Measurements from ENCODE around the gene KISS1R. TPM values are rescaled to one million over a fixed set of nuclear protein-coding genes. Genes with fewer than 3 reads are reported as not detected.

Gene KISS1R
- total RNA-seq, 1 donor from 2014 or later: not detected

DNA sequence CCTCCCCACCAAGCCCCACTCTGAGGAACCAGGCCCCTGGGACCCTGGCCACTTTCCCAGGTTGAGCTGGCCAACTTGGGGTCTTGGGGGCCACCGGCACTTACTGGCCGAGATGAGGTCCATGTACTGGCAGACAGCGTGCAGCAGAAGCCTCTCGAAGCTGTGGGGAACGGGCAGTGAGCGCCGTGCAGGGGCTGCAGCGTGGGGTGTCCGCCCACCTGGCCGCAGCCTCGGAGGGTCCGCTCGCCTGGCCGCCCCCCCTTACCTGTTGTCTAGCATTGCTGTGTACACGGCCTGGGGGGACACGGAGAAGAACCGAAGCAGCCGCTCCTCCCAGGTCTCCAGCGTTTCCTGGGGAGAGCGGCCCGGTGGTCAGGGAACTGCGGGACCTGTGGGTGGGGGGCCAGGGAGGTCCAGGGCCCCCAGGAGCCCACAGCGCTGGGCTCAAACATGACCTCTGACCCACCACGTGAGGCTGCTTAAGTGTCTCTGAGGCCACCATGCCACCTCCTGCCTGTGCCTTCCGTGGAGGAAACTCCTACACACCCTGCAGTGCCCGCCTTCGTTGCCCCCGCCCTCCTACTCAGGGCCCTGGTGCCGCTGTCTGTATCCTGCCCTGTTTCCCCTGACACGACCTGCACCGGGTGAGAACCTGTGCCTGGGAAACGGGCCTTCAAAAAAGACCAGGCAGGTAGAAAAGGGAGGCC lies 17.6 kb upstream of the KISS1R start:
- DNase-seq (ENCODE audit: low read depth in 2 of 2): no peak

DNA sequence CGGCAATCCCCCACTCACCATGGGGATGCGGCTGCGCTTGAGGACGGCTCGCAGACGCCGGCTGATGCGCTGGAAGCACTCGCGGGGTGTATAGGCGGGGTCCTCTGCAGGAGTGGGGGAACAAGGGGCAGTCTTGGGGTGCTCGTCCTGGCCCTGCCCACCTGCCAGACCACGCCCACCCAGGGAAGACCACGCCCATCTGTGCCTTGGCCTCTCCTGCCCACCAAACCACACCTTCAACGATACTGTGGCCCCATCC lies 17.2 kb upstream of the KISS1R start:
- DNase-seq (ENCODE audit: low read depth in 2 of 2): no peak

DNA sequence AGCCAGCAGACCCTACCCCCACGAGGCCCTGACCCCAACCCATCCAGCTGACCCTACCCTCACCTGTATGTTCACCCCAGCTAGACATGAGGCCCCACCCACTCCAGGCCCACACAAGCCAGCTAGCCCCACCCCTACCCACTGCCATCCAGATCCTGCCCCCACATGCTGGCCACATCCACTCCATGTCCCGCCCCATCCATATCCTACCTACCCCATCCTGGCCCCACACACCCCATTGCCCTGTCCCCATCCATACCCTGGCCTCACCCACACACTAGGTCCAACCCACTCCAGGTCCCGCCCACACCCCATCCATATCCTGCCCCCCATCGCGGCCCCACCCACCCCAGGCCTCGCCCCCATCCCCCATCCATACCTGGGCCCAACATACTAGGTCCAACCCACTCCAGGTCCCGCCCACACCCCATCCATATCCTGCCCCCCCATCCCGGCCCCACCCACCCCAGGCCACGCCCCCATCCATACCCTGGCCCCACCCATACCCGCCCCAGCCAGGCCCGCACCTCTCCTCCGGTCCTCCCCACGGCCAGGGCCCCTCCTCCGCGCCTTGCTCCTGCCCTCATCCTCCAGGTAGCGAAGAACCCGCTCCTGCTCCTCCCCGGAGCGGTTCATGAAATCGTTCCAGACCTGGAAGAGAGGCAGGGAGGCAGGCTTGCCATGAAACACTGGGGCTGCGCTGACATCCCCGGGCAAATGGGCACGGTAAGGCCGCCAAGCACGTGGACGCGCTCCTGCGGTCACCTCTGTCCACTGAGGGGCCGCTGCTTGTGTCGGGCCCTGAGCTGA lies 16.6 kb upstream of the KISS1R start:
- DNase-seq (ENCODE audit: low read depth in 2 of 2): no peak

DNA sequence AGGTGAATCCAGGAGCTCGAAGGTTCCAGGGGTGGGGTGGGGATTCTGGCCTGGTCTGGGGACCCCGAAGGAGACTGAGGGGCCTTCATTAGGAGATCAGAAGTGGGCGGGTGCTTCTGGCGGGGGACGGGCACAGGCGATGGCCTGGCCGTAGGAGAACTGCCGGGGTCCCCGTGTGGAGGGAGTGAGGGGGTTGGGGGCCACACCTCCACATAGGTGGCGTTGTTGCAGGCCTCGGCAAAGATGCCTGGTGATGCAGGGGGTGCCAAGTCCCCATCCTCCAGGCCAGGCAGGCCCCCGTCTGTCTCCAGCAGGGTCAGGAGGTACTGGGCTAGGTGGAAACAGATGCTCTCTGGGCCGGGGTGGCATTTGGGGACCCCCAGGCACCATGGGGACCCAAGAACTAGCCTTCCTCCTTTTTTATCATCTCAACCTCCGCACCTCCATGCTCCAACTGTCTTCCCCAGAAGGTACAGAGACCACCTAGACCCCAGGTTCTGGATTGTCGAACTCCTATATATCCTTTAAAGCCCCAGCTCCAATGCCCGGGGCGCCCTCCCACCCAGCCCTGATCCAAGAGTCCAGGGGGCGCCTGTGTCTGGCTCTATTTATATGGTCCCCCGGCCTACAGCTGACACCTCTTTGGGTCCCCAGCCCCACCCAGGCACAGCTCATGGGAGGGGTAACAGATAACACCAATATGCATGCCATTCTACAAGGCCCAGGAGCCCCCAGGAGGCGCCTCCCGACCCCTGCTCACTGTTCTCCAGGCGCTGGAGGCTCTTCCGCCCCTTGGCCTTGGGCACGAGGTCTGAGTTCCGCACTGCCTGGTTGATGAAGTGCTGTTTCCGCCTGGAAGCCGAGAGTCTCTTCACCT lies 15.7 kb upstream of the KISS1R start:
- no peak for DNase-seq (ENCODE audit: low read depth in 2 of 2)

DNA sequence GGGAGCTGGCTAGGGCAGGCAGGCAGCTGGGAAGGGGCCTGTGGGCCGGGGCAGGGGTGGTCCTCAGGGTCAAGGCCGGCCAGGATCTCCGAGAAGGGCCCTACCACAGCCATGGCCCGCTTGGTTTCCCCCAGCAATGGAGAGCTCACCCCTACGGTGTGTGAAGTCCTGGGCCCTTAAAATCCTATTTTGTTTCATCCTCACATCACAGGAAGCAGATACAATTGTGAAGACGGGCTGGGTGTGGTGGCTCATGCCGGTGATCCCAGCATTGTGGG lies 15.1 kb upstream of the KISS1R start:
- DNase-seq (ENCODE audit: low read depth in 2 of 2): no peak

DNA sequence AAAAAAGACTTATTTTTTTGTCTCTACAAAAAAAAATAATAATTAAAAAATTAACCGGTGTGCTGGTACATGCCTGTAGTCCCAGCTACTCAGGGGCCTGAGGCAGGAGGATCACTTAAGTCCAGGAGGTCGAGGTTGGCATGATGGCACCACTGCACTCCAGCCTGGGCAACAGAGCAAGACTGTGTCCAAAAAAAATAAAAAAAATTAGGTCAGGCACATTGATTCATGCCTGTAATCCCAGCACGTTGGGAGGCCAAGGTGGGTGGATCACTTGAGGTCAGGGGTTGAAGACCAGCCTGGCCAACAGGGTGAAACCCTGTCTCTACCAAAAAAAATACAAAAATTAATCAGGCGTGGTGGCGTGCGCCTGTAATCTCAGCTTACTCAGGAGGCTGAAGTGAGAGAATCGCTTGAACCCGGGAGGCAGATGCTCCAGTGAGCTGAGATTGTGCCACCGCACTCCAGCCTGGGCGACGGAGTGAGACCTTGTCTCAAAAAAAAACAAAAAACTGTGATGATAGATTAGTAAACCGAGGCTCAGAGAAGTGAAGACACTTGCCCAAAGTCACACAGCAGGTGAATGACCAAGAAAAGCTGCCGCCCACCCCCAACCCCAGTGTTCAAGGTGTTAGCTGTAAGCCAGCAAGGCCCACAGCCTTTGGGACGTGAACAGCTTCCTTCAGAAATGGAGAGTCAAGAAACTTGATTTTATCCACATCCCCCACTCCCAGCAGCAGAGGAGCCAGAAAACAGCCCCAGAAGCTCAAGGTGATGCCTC lies 14.5 kb upstream of the KISS1R start:
- no peak for DNase-seq (ENCODE audit: low read depth in 2 of 2)

DNA sequence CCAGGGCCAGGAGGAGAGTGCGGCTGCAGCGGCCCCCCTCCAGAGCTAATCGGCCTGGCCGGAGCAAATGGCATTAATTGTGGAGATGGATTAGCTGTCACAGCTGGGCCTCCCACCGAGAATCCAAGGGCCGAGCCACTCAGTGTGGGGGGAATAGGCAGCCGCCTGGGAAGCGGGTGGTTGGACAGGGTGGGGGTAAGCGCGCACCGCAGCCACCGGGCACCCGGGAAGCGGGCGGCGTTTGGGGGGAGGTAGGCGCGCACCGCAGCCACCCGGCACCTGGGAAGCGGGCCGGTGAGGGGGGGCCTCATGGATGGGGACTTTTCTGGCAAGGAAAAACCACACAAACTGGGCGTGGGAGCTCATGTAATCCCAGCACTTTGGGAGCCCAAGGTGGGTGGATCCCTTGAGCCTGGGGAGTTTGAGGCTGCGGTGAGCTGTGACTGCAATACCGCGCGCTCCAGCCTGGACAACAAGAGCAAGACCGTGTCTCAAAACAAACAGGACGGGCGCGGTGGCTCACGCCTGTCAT lies 13.8 kb upstream of the KISS1R start:
- DNase-seq (ENCODE audit: low read depth in 2 of 2): no peak

DNA sequence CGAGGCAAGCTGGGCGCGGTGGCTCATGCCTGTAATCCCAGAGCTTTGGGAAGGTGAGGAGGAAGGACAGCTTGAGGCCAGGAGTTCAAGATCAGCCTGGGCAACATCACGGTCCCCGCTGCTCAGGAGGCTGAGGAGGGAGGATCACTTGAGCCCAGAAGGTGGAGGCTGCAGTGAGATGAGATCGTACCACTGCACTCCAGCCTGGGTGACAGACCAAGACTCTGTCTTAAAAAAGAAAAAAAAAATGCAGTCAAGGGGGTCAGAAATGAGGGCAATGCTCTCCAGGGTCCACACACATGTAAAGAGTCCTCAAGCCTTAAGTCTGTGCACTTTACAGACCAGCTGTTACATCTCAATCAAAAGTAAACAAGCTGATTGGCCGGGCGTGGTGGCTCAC lies 12.6 kb upstream of the KISS1R start:
- no peak for DNase-seq (ENCODE audit: low read depth in 2 of 2)

DNA sequence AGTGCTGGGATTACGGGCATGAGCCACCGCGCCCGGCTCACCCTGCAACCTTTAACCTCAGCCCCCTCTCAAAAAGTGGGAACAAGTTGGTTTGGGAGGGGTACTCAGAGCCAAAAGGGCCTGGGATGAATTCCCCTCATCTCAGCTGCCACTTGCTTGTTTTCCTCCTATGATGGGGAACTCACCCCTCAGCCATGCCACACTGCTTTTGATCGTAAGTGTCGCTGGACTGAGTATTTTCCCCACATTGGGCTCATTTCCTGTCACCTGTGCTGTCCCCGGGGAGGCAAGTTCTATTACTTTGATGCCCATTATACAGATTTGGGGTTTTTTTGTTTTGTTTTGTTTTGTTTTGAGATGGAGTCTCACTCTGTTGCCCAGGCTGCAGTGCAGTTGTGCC lies 10.7 kb upstream of the KISS1R start:
- no peak for DNase-seq (ENCODE audit: low read depth in 2 of 2)

DNA sequence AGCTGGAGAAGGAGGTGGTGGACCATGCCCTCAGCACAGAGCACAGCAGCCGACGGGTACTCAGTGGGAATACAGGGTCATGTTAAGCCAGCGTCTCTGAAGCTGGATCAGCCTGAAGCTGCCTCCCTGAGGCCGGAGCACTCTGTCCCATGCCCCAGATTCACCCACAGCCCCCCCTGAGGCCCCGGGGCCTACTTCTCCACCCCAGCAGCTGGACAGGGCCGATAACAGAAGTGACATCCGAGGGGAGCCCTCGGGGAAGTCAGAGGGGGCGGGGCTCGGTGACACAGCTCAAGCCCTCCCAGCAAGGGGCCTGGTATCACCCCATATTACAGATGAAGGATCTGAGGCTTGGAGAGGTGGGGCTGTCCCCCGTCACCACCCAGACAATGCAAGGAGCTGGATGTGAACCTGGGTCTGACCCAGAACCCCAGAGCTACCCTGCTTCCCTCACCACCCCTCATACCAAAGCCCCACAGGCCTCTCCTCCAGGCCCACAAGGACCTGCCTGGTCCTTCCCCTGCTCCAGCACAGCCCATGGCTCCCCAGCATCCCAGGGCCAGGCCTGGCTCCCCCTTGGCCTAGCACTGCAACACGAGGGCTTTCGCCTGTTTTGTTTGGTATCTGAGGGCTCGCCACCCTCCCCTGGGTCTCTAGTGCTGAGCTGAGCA lies 9.8 kb upstream of the KISS1R start:
- DNase-seq (ENCODE audit: low read depth in 2 of 2): no peak

DNA sequence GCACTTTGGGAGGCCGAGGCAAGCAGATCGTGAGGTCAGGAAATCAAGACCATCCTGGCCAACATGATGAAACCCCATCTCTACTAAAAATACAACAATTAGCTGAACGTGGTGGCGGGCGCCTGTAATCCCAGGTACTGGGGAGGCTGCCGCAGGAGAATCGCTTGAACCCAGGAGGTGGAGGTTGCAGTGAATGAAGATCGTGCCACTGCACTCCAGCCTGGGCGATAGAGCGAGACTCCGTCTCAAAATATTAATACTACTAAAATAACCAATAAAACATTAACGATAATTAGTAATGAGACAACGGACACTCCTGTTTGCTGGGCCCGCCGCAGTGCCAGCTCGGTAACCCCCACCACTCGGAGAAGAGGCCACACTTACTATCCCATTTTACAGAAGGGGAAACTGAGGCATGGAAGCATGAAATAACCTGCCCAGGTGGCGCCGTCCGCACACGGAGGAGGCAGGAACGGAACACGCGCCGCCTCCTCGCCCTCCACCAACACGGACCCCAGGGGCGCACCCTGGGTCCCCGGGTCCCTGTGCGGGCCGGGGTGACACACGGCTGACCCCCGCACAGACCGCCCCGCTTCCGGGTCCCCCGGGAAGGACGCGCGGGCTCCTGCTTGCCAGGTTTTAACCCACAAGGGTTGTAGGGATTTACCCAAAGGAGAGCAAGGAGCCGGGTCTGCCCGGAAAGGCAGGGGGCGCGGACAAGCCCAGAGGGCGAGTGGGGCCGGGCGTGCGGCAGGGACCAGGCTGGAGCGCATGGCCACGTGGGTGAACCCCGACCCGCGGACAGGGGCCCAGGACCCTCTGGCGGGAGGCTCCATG lies 5.7 kb upstream of the KISS1R start:
- DNase-seq (ENCODE audit: low read depth in 2 of 2): no peak

DNA sequence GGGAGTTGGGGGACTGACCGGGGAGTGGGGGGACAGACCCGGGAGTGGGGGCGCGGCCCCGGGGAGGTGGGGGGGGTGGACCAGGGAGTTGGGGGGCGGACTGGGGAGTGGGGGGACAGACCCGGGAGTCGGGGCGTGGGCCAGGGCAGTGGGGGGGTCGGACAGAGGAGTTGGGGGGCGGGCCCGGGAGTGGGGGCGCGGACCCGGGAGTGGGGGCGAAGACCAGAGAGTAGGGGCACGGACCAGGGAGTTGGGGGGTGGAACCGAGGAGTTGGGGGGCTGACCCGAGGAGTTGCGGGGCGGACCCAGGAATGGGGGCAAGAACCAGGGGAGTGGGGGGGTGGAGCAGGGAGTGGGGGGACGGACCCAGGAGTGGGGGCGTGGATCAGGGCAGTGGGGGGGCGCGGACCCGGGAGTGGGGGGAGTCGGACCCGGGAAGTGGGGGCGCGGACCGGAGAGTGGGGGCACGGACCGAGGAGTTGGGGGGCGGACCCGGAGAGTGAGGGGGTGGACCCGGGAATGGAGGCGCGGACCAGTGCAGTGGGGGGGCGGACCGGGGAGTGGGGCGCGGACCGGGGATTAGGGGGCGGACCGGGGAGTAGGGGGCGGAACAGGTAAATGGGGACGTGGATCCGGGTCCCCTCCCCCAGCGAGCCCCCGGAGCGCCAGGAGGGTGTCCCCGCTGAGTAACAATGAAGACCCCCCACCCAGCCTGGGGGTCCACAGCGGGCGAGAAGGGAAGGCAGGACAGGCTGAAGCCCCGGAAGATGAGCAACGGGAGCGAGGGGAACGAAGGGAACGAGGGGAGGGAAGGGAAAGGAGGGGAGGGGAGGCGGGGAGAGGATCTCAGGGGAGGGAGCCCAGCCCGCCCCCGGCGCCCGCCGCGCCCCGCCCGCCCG lies 4.7 kb upstream of the KISS1R start:
- DNase-seq (ENCODE audit: low read depth in 2 of 2): no peak

DNA sequence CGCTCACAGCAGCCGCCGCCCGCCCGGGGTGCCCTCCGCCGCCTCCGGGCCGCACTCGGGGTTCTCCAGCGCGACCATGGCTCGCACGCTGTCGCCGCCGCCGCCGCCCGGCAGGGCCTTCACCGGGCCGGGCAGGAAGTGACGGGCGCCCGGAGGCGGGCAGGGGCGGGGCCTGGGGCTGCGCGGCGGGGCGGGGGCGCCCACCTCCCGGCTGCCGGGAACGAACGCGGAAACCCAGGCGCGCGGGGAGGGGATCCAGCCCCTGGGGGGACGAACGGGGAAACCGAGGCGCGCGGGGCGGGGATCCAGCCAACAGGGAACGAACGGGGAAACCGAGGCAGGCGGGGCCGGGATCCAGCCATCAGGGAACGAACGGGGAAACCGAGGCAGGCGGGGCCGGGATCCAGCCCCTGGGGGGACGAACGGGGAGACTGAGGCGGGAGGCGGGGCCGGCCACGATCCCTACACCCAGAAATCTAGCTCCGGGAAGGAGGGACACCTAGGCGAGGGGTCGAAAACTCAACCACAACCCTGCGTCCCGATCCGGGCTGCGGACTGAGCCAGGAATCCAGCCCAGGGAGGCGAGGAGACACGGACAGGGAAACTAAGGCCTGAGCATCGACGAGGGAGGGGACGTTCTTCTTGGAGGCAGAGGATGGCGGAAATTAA lies 3.9 kb upstream of the KISS1R start, which contains the start of gene R3HDM4:
TSS of gene R3HDM4 (minus strand) at position 140 of the 669 bp plus-strand sequence. CDS start at position 78, 62 bp downstream.
- peak; percentile 66 to 82 for DNase-seq (ENCODE audit: low read depth in 2 of 2)

DNA sequence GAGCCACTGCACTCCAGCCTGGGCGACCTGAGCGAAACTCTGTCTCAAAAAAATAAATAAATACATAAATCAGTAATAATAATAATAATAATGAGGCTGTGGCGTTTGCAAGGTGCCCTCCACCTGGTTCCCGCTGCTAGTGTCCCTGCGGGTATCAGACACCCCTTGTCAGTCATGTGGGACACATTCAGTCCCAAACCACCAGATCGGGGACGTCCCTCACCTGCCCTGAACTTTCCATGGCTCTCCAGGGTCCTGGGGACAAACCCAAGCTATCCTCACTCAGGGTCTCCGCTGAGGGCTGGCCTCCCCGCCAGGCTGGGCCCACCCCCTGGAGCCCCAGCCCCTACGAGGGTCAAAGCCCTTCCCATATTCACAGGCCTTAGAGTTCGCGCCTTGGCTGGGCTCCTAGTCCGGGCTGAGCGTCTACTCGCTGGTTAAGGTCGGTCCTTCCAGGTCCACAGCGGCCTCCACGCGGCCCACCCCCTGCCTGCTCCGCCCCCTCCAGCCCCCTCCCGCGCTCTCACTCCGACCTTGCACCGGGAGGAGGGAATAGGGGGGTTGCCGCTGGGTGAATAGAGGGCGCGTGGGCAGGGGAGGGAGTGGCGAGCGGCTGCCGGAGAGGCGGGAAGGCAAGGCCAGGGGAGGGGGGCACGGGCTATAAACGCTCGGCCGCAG lies 349 bp upstream of the KISS1R start:
- no peak for DNase-seq (ENCODE audit: low read depth in 2 of 2)

DNA sequence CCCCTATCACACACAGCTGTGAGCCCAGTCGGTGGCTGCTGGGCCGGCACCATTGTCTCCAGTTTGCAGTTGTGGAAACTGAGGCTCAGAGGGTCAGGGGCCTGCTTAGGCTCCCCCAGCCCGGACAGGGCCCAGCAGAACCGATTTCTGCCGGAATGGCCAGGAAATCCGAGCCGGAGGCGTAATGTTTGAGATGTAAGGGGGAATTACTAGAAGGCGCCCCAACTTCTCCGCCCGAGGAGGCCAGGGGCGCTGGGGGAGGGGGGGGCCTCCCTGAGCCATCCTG lies 962 bp downstream of the KISS1R start:
- no peak for DNase-seq (ENCODE audit: low read depth in 2 of 2)

DNA sequence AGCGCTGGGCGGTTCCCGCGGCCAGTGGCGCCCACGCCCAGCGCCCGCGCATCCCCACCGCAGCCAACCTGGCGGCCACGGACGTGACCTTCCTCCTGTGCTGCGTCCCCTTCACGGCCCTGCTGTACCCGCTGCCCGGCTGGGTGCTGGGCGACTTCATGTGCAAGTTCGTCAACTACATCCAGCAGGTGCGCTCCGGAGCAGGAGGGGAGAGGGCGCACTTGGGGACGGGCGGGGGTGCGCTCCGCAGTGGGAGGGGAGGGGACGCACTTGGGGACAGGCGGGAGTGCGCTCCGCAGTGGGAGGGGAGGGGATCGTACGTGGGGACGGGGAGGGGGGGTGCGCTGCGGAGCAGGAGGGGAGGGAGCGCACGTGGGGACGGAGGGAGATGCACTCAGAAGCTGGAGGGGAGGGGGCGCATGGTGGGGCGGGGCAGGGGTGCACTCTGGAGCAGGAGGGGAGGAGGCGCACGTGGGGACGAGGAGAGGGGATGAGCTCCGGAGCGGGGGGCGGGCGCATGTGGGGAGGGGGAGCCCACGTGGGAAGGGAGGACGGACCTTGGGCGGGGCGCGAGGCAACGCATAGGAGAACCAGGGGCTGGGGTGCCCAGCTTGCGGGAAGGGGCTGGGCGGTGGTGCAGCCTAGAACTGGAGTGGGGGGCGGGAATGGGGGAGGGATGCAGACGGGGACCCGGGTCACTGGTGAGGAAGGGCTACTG lies 1.5 kb downstream of the KISS1R start:
- no peak for DNase-seq (ENCODE audit: low read depth in 2 of 2)
